Neural progenitor cell (in vitro differentiated cells): ENCODE results near the gene SLC17A7.

Experiments
- EZH2 ChIP-seq: fragments of 200-600 bp; sonication (generic); IDR thresholded peaks from 2 replicates; pipeline ENCODE4 v1.6.1; 2017; ENCODE audit warnings: antibody characterized with exemption, mild to moderate bottlenecking, moderate library complexity
- EZH2phosphoT487 ChIP-seq: fragments of 200-600 bp; sonication (generic); IDR thresholded peaks from 2 replicates; pipeline ENCODE4 v1.6.1; 2017; ENCODE audit warnings: antibody characterized with exemption
- TF ChIP-seq, protein P1 (sequence below): fragments of 200-600 bp; sonication (generic); IDR thresholded peaks from 2 replicates; pipeline ENCODE4 v1.5.1; 2017; ENCODE audit warnings: antibody characterized with exemption, mild to moderate bottlenecking

- TF ChIP-seq EZH2: no peak
- TF ChIP-seq, protein P1, sequence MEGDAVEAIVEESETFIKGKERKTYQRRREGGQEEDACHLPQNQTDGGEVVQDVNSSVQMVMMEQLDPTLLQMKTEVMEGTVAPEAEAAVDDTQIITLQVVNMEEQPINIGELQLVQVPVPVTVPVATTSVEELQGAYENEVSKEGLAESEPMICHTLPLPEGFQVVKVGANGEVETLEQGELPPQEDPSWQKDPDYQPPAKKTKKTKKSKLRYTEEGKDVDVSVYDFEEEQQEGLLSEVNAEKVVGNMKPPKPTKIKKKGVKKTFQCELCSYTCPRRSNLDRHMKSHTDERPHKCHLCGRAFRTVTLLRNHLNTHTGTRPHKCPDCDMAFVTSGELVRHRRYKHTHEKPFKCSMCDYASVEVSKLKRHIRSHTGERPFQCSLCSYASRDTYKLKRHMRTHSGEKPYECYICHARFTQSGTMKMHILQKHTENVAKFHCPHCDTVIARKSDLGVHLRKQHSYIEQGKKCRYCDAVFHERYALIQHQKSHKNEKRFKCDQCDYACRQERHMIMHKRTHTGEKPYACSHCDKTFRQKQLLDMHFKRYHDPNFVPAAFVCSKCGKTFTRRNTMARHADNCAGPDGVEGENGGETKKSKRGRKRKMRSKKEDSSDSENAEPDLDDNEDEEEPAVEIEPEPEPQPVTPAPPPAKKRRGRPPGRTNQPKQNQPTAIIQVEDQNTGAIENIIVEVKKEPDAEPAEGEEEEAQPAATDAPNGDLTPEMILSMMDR: peak; percentile 25
- no peak for TF ChIP-seq EZH2phosphoT487
Measured at GRCh38 chr19:49417088-49417487, 24.2 kb downstream of the SLC17A7 start.
